HG03196 (cell line): ENCODE data around the gene NYAP1.
"Not testable (repeated sequence)": the region's sequence is repeated elsewhere in the genome, so short reads cannot be mapped to it uniquely, and the experiment has no call there.

Source experiments
- ATAC-seq: cut with Tn5 transposase; IDR thresholded peaks from one replicate; pipeline ENCODE4 v1.9.1; 2021; ENCODE audit not compliant: unreplicated experiment

Gene NYAP1

GRCh38 chr7:100540073-100540723, 56.5 kb downstream of the NYAP1 start:
- ATAC-seq: no peak

GRCh38 chr7:100541309-100541708, 57.6 kb downstream of the NYAP1 start:
- ATAC-seq: not testable (repeated sequence)

- ATAC-seq: no peak
Observed at GRCh38 chr7:100543586-100543985, 59.9 kb downstream of the NYAP1 start.

GRCh38 chr7:100544386-100544785, 60.7 kb downstream of the NYAP1 start:
- no peak for ATAC-seq
